GM21447 (cell line): Measurements from ENCODE around the gene GPR84.

Source experiments
- ATAC-seq: cut with Tn5 transposase; IDR thresholded peaks from one replicate; pipeline ENCODE4 v1.9.1; 2021; ENCODE audit not compliant: unreplicated experiment

Gene GPR84

DNA sequence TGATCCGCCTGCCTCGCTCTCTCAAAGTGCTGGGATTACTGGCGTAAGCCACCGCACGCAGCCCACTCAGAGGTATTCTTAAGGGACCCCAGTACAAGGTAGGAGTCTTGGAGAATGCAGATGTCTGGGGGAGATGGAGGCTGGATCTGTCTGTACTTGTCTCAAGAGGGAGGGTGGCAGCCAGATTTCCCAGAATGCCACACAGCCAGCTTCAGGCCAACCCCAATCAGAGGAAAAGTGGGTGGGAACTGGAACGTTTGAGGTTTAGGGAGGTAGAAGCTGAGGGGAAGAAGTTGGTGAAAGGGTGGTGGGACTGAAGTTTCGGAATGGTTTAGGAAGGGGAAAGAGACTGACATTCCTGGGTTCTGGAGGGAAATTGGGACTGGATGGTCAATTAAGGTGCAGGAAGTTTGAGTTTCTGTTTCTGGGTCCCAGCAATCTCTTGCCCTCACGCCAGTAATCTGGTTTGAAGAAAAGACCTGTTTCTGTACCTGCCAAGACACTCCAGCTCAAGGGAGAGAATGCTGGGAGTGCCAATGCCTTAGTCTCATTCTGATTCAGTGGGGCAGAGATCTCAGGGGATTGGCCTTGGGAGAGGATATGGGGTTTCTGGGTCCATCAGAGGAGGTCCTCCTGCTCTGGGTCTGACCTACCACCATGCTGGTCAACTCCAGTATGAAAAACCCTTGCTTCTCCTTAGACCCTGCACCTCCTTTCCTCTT is 28.4 kb upstream of the GPR84 start:
- no peak for ATAC-seq

GRCh38 chr12:54390668-54391551 is 26.6 kb upstream of the GPR84 start:
- no peak for ATAC-seq

DNA sequence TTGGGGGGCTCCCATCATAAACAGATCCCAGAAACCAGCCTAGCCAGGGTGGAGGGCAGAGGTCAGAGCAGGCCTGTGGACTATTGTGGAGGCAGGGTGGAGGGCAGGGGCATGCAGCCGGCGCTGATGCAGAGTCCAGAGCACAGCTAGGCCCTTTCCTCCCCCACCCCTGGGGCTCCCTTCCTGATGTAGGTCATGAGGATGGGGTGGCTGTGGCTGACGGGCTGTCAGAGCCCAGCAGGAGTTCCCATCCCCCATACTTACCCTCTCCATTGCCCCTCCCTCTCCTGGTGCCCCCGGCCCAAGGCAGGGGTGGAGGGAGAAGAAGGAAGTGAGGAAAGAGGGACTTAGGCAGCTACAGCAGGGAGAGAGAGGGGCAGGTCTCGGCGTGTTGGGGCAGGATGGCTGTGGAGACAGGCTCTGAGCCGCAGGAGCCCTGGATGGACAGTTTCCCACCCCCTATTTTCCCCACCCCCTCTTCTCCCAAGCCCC is 25.9 kb upstream of the GPR84 start:
- no peak for ATAC-seq

DNA sequence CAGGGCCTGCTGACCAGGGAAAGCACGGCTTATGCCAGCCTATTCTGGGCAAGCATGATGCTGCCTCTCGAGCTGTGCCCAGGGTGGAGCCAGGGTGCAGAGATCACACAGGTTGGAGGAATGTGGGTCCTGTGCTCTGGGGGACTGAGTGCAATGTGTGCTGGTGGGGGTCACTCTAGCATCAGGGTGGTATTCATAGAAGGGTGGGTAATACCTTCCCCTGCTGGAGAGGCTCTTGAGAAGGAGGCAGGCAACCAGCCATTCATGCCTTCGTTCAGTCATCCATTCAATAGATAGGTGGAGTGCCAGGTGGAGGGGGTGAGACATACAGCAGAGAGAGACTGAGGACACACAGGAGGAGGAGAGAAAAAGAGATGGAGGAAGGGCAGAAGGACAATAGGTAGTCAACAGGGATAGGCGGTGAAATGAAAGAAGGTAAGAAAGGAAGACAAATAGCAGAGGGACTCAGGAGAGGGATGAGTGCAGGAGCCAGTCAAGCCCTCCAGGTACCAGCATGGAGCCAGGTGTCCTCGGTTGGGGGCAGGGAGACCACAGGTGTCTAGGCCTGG is 25.4 kb upstream of the GPR84 start:
- no peak for ATAC-seq

DNA sequence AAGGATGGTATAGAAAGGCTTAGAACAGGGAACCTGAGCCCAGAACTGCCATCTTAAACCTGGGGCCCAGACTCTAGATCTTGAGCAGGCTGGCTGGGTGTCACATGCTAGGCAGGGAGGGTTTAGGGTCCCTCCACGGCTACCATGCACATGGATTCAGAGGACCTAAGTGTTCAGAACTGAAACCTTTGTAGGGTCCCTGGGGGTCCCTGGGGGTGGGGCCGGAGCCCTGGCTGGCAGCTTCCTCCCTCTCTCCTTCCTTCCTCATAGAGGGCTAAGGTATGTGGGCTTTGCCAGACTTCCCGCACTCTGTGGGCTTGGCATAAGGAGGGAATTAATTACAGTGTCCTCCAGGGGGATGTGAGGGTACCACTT is 24.8 kb upstream of the GPR84 start:
- no peak for ATAC-seq

DNA sequence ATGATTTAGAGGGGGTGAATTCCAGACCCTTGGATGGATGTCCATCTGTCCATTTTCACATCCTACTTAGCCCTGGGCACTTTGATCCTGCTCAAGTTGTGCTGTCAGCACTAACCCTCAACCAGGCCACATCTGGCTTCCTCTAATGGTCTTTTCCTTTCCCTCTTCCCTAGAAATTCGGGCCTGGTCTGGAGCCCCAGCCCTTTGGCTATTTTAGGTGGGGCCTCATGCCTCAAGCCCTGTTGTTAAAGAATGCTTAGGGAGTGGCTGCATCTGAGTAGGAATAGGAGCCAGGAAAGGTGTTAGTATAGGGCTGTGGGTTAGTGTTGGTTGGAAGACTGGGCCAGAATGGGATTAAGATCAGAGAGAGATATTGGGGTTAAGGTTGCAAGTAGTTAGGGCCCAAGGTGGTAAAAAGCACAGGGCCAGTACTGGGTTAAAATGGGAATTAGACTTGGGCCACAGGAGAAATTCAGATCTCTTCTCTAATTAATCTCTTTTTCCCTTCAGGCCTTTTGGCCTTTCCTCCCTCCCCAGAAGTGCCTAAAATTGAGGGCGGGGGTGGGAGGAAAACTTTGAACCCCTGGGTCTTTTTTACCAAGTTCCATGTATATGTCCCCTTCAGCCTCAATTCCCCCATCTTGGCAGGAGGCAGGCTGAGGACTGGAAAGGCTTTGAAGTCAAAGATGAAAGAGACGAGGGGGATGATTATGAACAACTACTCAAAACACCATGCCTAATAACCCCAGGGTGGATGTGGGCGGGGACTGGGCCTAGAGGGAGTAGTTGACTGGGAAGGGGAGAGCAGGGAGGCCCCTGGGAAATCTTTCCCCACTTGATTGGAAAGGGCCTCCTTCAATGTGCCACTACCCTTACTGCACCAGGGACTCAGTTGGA is 24.2 kb upstream of the GPR84 start:
- no peak for ATAC-seq

DNA sequence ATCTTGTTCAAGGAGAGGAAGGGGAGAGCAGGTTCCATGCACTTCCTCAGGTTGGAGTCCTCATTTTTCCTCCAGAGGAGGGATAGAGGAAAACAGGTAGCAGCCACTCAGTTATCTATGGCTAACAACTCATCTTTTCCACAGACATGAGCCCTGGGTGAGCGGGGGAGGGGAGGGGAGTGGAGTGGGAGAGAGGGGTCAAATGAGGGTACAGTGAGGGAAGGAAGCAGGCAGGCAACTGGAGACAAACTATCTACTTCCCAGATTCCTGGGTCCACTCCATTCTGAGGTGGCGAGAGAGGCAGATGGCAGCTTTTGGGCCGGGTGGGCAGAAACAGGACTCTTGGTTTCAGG is 22.8 kb upstream of the GPR84 start:
- no peak for ATAC-seq

DNA sequence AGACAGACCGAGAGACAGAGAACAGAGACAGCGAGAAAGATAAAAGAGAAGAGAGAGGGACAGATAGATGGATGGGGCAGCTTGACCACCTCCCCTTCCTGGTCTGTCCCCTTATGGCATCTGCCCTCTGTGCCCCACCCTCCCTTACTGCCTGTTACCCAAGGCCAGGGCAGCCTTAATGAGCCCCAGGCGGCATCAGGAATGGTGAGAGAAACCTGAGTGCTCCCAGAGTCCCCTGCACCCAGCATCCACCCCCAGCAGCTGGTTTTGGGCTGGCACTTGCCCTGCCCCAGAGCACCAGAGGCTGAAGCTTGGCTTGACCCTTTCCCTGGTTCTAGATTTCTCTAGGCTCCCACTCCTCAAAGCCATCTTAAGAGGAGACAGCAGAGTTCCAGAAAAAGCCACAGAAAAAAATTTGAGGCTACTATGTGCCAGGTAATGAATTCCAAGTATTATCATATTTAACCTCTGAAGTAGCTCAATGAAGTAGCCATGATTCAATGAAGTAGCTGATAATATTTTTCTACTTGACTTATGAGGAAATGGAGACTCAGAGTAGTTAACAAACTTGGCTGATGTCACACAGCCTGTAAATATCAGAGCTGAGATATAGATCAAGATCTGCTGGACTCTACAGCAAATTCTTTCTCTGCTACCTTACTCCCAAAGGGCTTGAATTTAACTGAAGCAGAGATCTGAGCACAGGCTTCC is 22.3 kb upstream of the GPR84 start:
- no peak for ATAC-seq

GRCh38 chr12:54385251-54385914 is 21.1 kb upstream of the GPR84 start:
- peak; percentile 72 for ATAC-seq

DNA sequence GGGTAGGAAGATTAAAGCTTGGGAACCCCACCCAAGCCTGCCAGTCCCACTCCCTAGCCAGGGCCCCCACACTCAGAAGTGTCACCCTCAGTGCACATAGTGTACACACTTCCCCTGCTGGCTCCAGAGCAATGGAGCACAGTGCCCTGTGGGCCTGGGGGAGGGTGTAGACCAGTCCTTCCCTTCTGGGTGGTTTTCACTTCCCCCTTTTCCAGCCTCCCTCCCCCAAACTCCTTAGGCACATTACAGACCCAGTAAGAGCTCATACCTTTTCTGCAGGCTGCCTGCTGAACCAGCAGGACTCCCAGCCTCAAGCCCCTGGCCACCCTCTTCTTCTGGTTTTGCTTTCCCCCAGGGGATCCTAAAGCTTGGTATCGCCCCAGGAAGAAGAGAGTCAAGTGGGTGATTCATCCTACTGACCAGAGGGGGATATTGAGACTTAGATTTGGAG is 20.3 kb upstream of the GPR84 start, which contains the start of gene ZNF385A:
TSS of gene ZNF385A (minus strand) at position 143 of the 451 bp plus-strand sequence. CDS start 219 bp downstream, outside the sequence.
- peak; percentile 42 for ATAC-seq

DNA sequence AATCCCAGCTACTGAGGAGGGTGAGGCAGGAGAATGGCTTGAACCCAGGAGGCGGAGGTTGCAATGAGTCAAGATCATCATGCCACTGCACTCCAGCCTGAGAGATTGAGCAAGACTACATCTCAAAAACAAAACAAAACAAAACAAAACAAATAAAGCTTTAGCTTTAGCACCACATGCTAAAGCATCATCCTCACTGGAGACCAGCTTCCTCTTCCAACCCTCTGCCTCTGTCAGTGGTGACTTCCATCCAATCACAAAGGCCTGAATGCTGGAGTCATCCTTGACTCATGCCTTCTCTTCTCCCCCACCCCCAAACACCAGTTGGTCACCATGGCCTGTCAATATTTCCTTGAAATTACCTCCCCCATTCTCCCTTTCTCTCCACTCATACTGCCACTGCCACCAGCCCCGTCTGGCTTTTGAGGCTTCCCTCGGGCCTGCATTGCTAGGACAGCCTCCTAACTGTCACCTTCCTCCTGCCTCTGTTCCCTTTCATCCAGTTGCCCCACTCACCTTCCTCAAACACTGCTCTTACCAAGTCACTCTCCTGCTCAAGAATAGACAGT is 18.8 kb upstream of the GPR84 start:
- ATAC-seq = no peak

DNA sequence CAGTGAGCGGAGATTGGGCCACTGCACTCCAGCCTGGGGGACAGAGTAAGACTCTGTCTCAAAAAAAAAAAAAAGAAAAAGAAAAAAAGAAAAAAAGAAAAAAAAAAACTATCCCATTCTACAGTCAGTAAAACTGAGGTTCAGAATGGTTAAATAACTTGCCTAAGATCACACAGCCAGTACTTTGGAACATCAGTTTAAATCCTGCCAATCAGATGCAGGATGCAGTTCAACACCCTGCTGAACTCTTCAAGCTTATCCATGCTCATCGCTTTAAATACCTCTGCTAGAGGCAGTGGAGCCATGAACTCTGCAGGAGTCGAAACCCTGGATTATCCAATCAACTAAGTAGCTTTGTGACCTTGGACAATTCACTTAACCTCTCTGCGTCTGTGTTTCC is 16.9 kb upstream of the GPR84 start:
- ATAC-seq = no peak

GRCh38 chr12:54379398-54380201 is 15.3 kb upstream of the GPR84 start:
- ATAC-seq = peak; percentile 79

DNA sequence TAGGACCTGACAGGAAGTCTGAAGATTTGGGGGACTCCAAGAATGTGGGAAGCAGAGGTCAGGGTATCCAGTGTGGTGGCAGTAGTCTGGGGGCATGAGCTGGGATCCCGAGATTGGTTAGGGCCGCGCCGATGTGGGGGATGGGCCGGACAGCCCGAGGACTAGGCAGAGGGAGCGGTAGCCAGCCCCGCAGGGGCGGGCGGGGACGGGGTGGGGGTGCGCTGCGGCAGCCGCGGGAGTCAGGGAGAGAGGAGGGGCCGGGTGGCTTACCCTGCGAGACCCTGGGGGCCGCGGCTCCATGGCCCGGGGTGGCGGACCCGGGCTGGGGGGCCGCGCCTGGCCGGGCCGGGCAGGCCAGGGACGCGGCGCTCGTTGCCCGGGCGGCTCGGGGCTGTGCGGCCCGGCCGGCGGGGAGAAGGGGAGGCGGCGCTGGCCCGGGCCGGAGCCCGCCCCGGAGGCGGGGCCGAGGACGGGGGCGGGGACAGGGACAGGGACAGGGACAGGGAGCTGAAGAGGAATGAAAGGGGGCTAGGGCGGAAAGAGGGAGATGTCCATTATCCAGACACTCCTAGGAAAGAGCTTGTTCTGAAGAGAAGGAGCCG is 14.6 kb upstream of the GPR84 start:
- no peak for ATAC-seq

DNA sequence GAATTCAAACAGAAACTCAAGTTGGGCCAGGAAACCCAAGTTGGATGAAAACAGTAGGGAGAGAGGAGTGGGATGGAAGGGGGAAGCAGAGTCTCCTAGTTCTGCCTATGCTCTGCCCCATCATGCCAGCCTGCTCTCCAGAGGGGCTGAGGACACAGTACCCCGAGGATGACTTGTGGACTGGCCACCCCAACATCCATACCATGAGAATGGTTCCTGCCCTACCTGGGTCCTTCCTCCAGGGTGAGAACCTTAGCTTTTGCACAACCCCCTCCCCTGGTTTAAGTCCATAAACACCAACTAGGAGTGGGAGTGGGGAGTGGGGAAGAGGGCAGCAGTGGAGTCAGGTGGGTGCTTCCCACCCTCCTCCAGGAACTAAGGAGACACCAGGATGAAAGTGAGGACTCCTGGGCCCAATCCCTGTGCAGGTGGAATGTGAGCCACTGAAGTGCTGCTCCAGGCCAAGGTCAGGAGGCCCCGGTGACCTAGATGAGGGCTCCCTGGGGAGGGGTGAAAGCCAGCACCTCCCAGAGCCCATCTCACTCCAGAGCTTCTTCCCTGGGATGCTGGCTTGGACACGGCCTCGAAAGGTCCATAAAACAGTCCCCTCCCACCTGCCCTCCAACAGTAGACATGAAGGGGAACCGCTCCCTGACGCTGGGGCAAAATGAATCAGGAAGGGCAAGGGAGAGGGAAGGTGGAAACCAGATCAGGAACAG is 13.7 kb upstream of the GPR84 start:
- ATAC-seq = no peak

GRCh38 chr12:54377007-54377406 is 12.7 kb upstream of the GPR84 start:
- no peak for ATAC-seq

DNA sequence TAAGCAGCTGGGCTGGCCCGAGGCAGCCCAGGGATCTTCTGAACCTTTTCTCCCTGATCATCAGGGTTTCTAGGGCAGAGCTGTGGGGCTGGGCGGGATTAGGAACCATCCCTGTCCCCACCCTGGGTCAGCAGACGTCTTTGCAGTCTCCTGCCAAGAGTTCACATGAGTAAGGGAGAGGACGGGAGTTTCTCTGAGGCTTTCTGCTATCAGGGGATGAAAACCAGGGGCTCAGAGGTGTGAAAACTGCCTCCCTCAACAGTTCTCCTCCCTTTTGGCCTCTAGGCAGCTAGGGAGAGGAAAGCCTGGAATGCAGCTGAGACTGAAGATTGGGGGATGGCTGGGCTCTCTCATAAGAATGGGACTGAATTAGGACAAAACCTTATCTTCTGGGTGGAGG is 12.3 kb upstream of the GPR84 start:
- ATAC-seq = no peak

DNA sequence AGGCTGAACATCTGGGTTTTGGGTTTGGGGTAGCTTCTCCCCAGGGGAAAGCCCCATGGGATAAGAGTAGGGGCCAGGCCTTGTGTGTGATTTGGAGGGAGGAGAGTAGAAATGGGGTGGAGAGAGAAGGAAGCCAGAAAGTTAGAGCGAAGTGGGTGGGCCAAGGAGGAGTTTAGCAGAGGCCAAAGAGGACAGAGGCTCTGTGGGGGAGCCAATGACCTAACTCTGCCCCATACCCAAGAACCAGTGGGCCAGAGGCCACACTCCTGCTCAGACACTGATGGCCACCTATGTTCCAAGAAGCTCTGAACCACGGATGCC is 10.9 kb upstream of the GPR84 start:
- ATAC-seq = no peak
